ENCODE results near the gene CAMK1D.

DNA sequence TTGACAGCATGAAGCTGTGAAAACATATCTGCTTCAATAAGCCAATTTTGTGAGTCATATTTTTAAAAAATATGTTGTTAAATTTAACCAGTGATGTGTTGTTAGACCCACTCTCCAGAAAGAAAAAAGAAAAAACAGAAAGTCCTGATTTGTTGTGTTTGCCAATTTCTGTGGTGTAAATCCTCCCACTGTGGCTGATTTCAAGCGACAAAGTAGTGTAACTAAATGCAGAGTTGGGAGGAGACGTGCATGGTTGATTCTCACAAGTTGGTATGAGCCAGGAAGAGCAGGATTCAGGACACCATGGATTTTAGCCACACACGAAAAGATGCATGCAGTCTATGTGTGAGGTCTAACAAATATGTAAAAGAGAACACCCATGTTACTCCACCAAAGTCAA lies 513.1 kb downstream of the CAMK1D start:
- TF ChIP-seq, protein P1, sequence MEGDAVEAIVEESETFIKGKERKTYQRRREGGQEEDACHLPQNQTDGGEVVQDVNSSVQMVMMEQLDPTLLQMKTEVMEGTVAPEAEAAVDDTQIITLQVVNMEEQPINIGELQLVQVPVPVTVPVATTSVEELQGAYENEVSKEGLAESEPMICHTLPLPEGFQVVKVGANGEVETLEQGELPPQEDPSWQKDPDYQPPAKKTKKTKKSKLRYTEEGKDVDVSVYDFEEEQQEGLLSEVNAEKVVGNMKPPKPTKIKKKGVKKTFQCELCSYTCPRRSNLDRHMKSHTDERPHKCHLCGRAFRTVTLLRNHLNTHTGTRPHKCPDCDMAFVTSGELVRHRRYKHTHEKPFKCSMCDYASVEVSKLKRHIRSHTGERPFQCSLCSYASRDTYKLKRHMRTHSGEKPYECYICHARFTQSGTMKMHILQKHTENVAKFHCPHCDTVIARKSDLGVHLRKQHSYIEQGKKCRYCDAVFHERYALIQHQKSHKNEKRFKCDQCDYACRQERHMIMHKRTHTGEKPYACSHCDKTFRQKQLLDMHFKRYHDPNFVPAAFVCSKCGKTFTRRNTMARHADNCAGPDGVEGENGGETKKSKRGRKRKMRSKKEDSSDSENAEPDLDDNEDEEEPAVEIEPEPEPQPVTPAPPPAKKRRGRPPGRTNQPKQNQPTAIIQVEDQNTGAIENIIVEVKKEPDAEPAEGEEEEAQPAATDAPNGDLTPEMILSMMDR (IDR thresholded peaks at IDR 0.05), result no peak
- TF ChIP-seq POLR2A (IDR thresholded peaks at IDR 0.05), result no peak

Measured in right lobe of liver (tissue), 4 donors.